ENCODE data around the gene RASAL3.

Gene RASAL3

DNA sequence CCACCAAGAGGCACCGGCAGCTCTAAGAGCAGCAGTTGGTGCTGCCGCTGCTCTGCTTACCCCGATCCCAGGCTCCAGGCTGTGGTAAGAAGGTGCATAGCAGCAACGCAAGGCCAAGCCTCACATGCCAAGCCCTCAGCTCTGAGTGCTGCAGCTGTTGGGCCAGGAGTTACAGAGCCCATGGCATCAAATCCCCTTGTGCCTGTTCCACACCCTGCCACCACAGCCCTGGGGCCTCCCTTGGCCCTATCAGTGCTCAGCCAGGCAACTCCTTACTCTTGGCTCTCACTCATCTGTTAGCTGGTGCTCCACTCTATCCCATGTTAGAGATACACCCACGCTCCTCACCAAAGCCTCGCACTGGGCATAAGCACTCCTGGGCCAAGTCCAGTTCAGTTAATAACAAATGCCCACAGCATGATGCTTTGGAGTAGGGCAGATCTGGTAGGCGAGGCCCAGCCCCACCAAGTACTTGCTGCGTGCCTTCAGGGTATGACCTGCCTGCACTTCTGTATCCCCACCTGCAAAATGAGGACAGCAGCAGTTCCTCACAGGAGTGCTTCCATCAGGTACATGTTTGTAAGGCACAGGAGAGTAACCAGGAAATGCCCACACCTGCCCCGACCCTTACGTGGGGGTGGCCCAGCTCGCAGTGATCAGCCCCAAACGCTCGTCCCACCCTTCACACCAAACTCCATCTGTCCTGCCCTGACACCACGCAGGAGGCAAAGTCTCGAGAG is 61.8 kb downstream of the RASAL3 start:
- CTCF ChIA-PET, result interaction anchor here (0.6 to 1.4 kb wide), 3 partner anchors 14 to 795 kb away, joined by 3 to 4 read pairs (median 3); no protein-coding TSS in a partner anchor
- POLR2A ChIA-PET, result interaction anchor here (1.7 kb wide), 1 partner anchor 16 kb away, joined by 6 read pairs; the partner anchor contains the start of gene AKAP8L
- H3K36me3 ChIP-seq (ENCODE audit: control insufficient read depth in 2 of 2, insufficient read depth in 1 of 2, low read length in 2 of 2), result peaks cover 25 to 86% of the 10 kb centered on the region in 2 experiments
- H3K4me1 ChIP-seq (ENCODE audit: control insufficient read depth, insufficient read depth, low read length), result peaks cover 7% of the 10 kb centered on the region
- H3K27ac ChIP-seq (ENCODE audit: extremely low read depth, low read depth, low read length), result no peak overlapping the region
- H3K4me3 ChIP-seq (ENCODE audit: low read depth, low read length), result no peak overlapping the region
- H3K9me3 ChIP-seq (ENCODE audit: control insufficient read depth, insufficient read depth, low read depth, low read length), result no peaks in the 10 kb centered on the region
- no peak for TF ChIP-seq KLF16 (tag by site-specific recombination; IDR thresholded peaks at IDR 0.05)
- TF ChIP-seq, protein P1, sequence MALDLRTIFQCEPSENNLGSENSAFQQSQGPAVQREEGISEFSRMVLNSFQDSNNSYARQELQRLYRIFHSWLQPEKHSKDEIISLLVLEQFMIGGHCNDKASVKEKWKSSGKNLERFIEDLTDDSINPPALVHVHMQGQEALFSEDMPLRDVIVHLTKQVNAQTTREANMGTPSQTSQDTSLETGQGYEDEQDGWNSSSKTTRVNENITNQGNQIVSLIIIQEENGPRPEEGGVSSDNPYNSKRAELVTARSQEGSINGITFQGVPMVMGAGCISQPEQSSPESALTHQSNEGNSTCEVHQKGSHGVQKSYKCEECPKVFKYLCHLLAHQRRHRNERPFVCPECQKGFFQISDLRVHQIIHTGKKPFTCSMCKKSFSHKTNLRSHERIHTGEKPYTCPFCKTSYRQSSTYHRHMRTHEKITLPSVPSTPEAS (tag by site-specific recombination; IDR thresholded peaks at IDR 0.05), result no peak
- no peak for TF ChIP-seq ZNF138 (tag by site-specific recombination; IDR thresholded peaks at IDR 0.05; ENCODE audit: borderline replicate concordance)
- TF ChIP-seq ZNF530 (tag by site-specific recombination; IDR thresholded peaks at IDR 0.05; ENCODE audit: low read depth), result no peak
- TF ChIP-seq ZNF133 (tag by site-specific recombination; IDR thresholded peaks at IDR 0.05), result no peak
- TF ChIP-seq TRIM28 (IDR thresholded peaks at IDR 0.05; ENCODE audit: borderline replicate concordance, low read length), result no peak
- TF ChIP-seq ZNF585B (tag by site-specific recombination; IDR thresholded peaks at IDR 0.05), result no peak
